Heart left ventricle (tissue), 16 donors: Measurements from ENCODE around the gene BCL2L1. TPM values are rescaled to one million over a fixed set of nuclear protein-coding genes. Genes with fewer than 3 reads are reported as not detected.
A peak's percentile ranks its signal among the peaks of the same experiment; 100 is the strongest.

ENCODE experiments used
- ATAC-seq, 4 donors: fragments of 200-7000 bp; cut with Tn5 transposase; one replicate each; pipeline ENCODE4 v1.9.1; 2020 to 2022; ENCODE audit warnings: moderate library complexity in 4 of 4, mild to moderate bottlenecking in 3 of 4, moderate number of reproducible peaks in 1 of 4
- DNase-seq, 5 donors: peaks; one replicate each; pipeline ENCODE4 v3.0.0-alpha.2; 2020
- H3K27ac ChIP-seq, 12 donors: fragments of 200-600 bp; sonication (generic) in 4 of 12; one replicate each; pipeline versions ENCODE4 v1.5.0 to v1.8.0; 2016 to 2022; ENCODE audit warnings: mild to moderate bottlenecking in 2 of 12
- H3K27me3 ChIP-seq, 9 donors: fragments of 200-600 bp; sonication (generic) in 2 of 9; one replicate each; pipeline versions ENCODE4 v1.5.1 to v1.8.0; 2016 to 2022; ENCODE audit warnings: mild to moderate bottlenecking in 3 of 9
- H3K36me3 ChIP-seq, 9 donors: fragments of 200-600 bp; sonication (generic) in 2 of 9; one replicate each; pipeline versions ENCODE4 v1.5.0 to v1.8.0; 2018 to 2022; ENCODE audit warnings: mild to moderate bottlenecking in 2 of 9
- H3K4me1 ChIP-seq, 12 donors: fragments of 200-600 bp; sonication (generic) in 4 of 12; one replicate each; pipeline versions ENCODE4 v1.5.0 to v1.8.0; 2016 to 2022; ENCODE audit warnings: mild to moderate bottlenecking in 3 of 12
- H3K4me3 ChIP-seq, 12 donors: fragments of 200-600 bp; sonication (generic) in 4 of 12; one replicate each; pipeline versions ENCODE4 v1.5.0 to v1.8.0; 2017 to 2022; ENCODE audit warnings: mild to moderate bottlenecking in 9 of 12, moderate library complexity in 4 of 12
- H3K9me3 ChIP-seq, 12 donors: fragments of 200-600 bp; sonication (generic) in 4 of 12; one replicate each; pipeline versions ENCODE4 v1.5.0 to v1.8.0; 2016 to 2022; ENCODE audit warnings: mild to moderate bottlenecking in 1 of 12
- CTCF ChIP-seq, 12 donors: fragments of 200-600 bp; sonication (generic) in 4 of 12; IDR thresholded peaks; one replicate each; pipeline versions ENCODE4 v1.5.0 to v1.8.0; 2018 to 2022; ENCODE audit warnings: antibody characterized with exemption in 12 of 12, mild to moderate bottlenecking in 5 of 12
- POLR2A ChIP-seq, 2 donors: fragments of 450-650 bp; IDR thresholded peaks; one replicate each; pipeline ENCODE4 v1.6.1; 2017; ENCODE audit warnings: antibody characterized with exemption in 2 of 2, mild to moderate bottlenecking in 2 of 2, moderate library complexity in 2 of 2
- WGBS, 4 donors: extraction: QIAGEN DNeasy Blood & Tissue Kit in 2 of 4; methylation state at CpG; one replicate each; pipeline versions ENCODE4 v1.1.5 to v1.1.7; 2013 to 2018; 5-methylcytosine and 5-hydroxymethylcytosine counted together
- intact Hi-C, 10 donors: fragments of 100-400 bp; cut with DNase I; formaldehyde crosslinking; loops; one replicate each; pipeline versions ENCODE4 v1.11.1 to v1.14.2; 2022
- polyA plus RNA-seq, 2 donors: library from polyadenylated mRNA; stranded (reverse); fragments of 200-250 nt; gene quantifications; one replicate each; pipeline ENCODE4 v1.2.3, GENCODE V29; 2013
- total RNA-seq, 9 donors: library from RNA; depleted of rRNA in 2 of 9; stranded (reverse); fragments of >200 nt in 2 of 9; fragmentation: NEBNext Ultra II Directional in 3 of 9; extraction: Animal tissue kit (Norgen Biotek cat#: 25700) in 3 of 9; gene quantifications; one replicate each; pipeline versions ENCODE4 v1.1.0 to v1.2.4, GENCODE V29; 2016 to 2023
- donor health status: ischemic (EF 13 %, LVEDD 7.1; RV severe dilation, severe dysfunction).
- donor health status: healthy with polysubstance abuse.
- donor health status: DM: no; HTN: yes; CAD: no.
- donor health status: DM: no; HTN: no; CAD: no.
- donor health status: ischemic (EF 25% LVEDD 6.9; RV normal size, moderate dysfunction).
- donor health status: ischemic (EF 25% LVEDD 5.7; RV mildly dilated, moderate dysfunction).
- donor health status: healthy.
- donor health status: DM: yes; HTN: yes; CAD: no.
- donor health status: ischemic (EF 35%, LVEDD 5.7; RV mildly dilated, moderate dysfunction).
- donor health status: nonischemic (EF 11% LVEDD 7.7; RV severe dilation, severe dysfunction).
- donor health status: DM: yes; HTN: yes; CAD: no.
- donor health status: PGD.
- donor health status: ischemic (EF 29% LVEDD 5.4; RV normal size, mild dysfunction).
- donor health status: nonischemic (EF 23%, LVEDD 6.1; RV moderate dilation, normal function).

Gene BCL2L1
- total and polyA plus RNA-seq, 11 donors = 32.2 to 217 (median 62.6) TPM

GRCh38 chr20:31740208-31740607, 17.5 kb upstream of the BCL2L1 start:
- no peaks in the 10 kb centered on the region for H3K36me3 ChIP-seq
- H3K27me3 ChIP-seq = no peaks in the 10 kb centered on the region
- intact Hi-C loops = no loop called here
- peak overlapping the region in 2 of 12 donors; percentile 72 to 78 for H3K4me3 ChIP-seq
- H3K9me3 ChIP-seq = no peaks in the 10 kb centered on the region
- 5 to 12% (median 11%) methylated on average over 1 of the region's 1 CpG for WGBS, 4 donors
- H3K27ac ChIP-seq = no peak overlapping the region
- peaks cover 0 to 26% (median 4%) of the 10 kb centered on the region in 12 donors for H3K4me1 ChIP-seq
- TF ChIP-seq CTCF (IDR thresholded peaks at IDR 0.05) (no peak), POLR2A (IDR thresholded peaks at IDR 0.05) (no peak)
- DNase-seq = no peak
- no peak for ATAC-seq

- ATAC-seq (no peak), DNase-seq (no peak)
- intact Hi-C loops = loop anchor here in 1 of 10 donors (10.0 kb wide), 1 partner anchor 175 kb away; no protein-coding TSS in a partner anchor
- no peaks in the 10 kb centered on the region for H3K9me3 ChIP-seq
- peak overlapping the region; percentile 57 to 85 (median 70) for H3K4me3 ChIP-seq
- H3K27ac ChIP-seq = peak overlapping the region in 6 of 12 donors; percentile 54 to 92 (median 74)
- TF ChIP-seq POLR2A (IDR thresholded peaks at IDR 0.05) = no peak
- no peak for TF ChIP-seq CTCF (IDR thresholded peaks at IDR 0.05)
- WGBS, 4 donors = 0 to 1% (median 1%) methylated on average over 11 of the region's 11 CpGs
- H3K4me1 ChIP-seq = peaks cover 0 to 26% (median 4%) of the 10 kb centered on the region in 12 donors
- H3K27me3 ChIP-seq = no peaks in the 10 kb centered on the region
- no peaks in the 10 kb centered on the region for H3K36me3 ChIP-seq
These were observed 16.9 kb upstream of the BCL2L1 start for GRCh38 chr20:31739550-31739977.

- Histone ChIP-seq H3K4me3 (peak within 1 kb of the TSS; percentile 57 to 85 (median 70)), H3K4me1 (peaks cover 0 to 26% (median 4%) of the 10 kb centered on the region in 12 donors), H3K27me3 (no peaks in the 10 kb centered on the region), H3K36me3 (no peaks in the 10 kb centered on the region), H3K9me3 (no peaks in the 10 kb centered on the region), H3K27ac (peak within 1 kb of the TSS; percentile 30 to 92 (median 82))
- ATAC-seq (peak; percentile 100), DNase-seq (peak; percentile 95 to 97 (median 95))
- intact Hi-C loops = loop anchor here in 1 of 10 donors (10.0 kb wide), 1 partner anchor 174 kb away; no protein-coding TSS in a partner anchor
- WGBS, 4 donors = 0 to 1% (median 0%) methylated on average over 45 to 54 of the region's 54 CpGs
- peak in 3 of 12 donors; percentile 8 to 32 (median 11) for TF ChIP-seq CTCF (IDR thresholded peaks at IDR 0.05)
- peak in 1 of 2 donors; percentile 79 for TF ChIP-seq POLR2A (IDR thresholded peaks at IDR 0.05)
These were observed 16.3 kb upstream of the BCL2L1 start, which contains the start of gene TPX2 for GRCh38 chr20:31738729-31739549. TPX2 (plus strand) TSS chr20:31739290; CDS start chr20:31757477, 18,187 bp downstream.

GRCh38 chr20:31731321-31731717, 8.7 kb upstream of the BCL2L1 start:
- intact Hi-C loops = loop anchor here in 1 of 10 donors (10.0 kb wide), 1 partner anchor 167 kb away; no protein-coding TSS in a partner anchor
- H3K4me3 ChIP-seq = no peak overlapping the region
- no peak for TF ChIP-seq POLR2A (IDR thresholded peaks at IDR 0.05)
- TF ChIP-seq CTCF (IDR thresholded peaks at IDR 0.05) = no peak
- H3K9me3 ChIP-seq = no peaks in the 10 kb centered on the region
- H3K36me3 ChIP-seq = no peaks in the 10 kb centered on the region
- 88 to 91% (median 88%) methylated on average over 6 of the region's 6 CpGs for WGBS, 4 donors
- peaks cover 0 to 7% (median 0%) of the 10 kb centered on the region in 12 donors for H3K4me1 ChIP-seq
- H3K27me3 ChIP-seq = no peaks in the 10 kb centered on the region
- H3K27ac ChIP-seq = no peak overlapping the region
- ATAC-seq = no peak
- no peak for DNase-seq
